Panc1 (cell line): ENCODE results near the gene AGBL4. TPM values are rescaled to one million over a fixed set of nuclear protein-coding genes. Genes with fewer than 3 reads are reported as not detected.

Experiments
- ATAC-seq: fragments of 200-7000 bp; cut with Tn5 transposase; 2 replicates; pipeline ENCODE4 v1.9.1; 2020; ENCODE audit warnings: mild to moderate bottlenecking, moderate library complexity
- BruUV-seq: library from RNA; stranded (reverse); fragments of 400-500 nt; replicated peaks from 2 replicates; lab custom pipeline; 2021; lab: Mats Ljungman, UMichigan
- CTCF ChIA-PET: fragments of 300-600 bp; sonication (Branson Sonifier 250); formaldehyde crosslinking; loops from one replicate; lab custom pipeline; 2022; ENCODE audit warnings: antibody characterized with exemption; lab: Charles Lee
- POLR2A ChIA-PET: fragments of 300-600 bp; sonication (Branson Sonifier 250); formaldehyde crosslinking; loops from one replicate; lab custom pipeline; 2022; ENCODE audit warnings: antibody characterized with exemption; lab: Charles Lee
- DNase-seq: peaks from one replicate; pipeline ENCODE4 v3.0.0-alpha.2; 2010; ENCODE audit warnings: low read depth, low spot score
- H3K27ac ChIP-seq: 2 replicates; pipeline ENCODE4 v1.5.1; 2011; ENCODE audit warnings: mild to moderate bottlenecking, low read length, inconsistent platforms
- H3K27me3 ChIP-seq: fragments of 200-500 bp; sonication (Bioruptor generic); 2 replicates; pipeline ENCODE4 v1.6.0; 2014; ENCODE audit warnings: low read length, inconsistent platforms; ENCODE audit not compliant: control insufficient read depth, insufficient read depth
- H3K36me3 ChIP-seq: fragments of 200-500 bp; sonication (Bioruptor generic); 2 replicates; pipeline ENCODE4 v1.5.1; 2014; ENCODE audit warnings: inconsistent platforms, mild to moderate bottlenecking, low read length, moderate library complexity; ENCODE audit not compliant: control insufficient read depth, insufficient read depth
- H3K4me1 ChIP-seq: 2 replicates; pipeline ENCODE4 v1.5.1; 2011; ENCODE audit warnings: inconsistent platforms, mild to moderate bottlenecking, low read length, moderate library complexity; ENCODE audit not compliant: control insufficient read depth, insufficient read depth
- H3K4me3 ChIP-seq, 2 experiments: 2 replicates each; pipeline ENCODE4 v1.5.1; 2011 to 2012; ENCODE audit warnings: low read depth in 2 of 2, low read length in 2 of 2, mild to moderate bottlenecking in 2 of 2, inconsistent platforms in 1 of 2, moderate library complexity in 1 of 2
- H3K9me3 ChIP-seq: fragments of 200-500 bp; sonication (Bioruptor generic); 2 replicates; pipeline ENCODE4 v1.5.1; 2014; ENCODE audit warnings: low read depth, mild to moderate bottlenecking, inconsistent platforms, low read length, moderate library complexity; ENCODE audit not compliant: control insufficient read depth, insufficient read depth
- CTCF ChIP-seq: fragments of 450-650 bp; IDR thresholded peaks from 2 replicates; pipeline ENCODE4 v1.5.1; 2017; ENCODE audit warnings: mild to moderate bottlenecking
- POLR2AphosphoS5 ChIP-seq: IDR thresholded peaks from 2 replicates; pipeline ENCODE4 v1.6.1; 2012; ENCODE audit warnings: mild to moderate bottlenecking, low read depth, low read length, moderate library complexity
- SIN3A ChIP-seq: IDR thresholded peaks from 2 replicates; pipeline ENCODE4 v1.6.1; 2012; ENCODE audit warnings: low read depth, mild to moderate bottlenecking, low read length, moderate library complexity, borderline replicate concordance; ENCODE audit not compliant: insufficient read depth
- TCF7L2 ChIP-seq: IDR thresholded peaks from 2 replicates; pipeline ENCODE4 v1.6.1; 2011; ENCODE audit warnings: mild to moderate bottlenecking, low read depth, low read length, inconsistent platforms
- in situ Hi-C: cut with HindIII; loops from 2 replicates; pipeline ENCODE4 v1.10.0; 2016; ENCODE audit warnings: low sequenced_read_pairs, low pct_unique_long_range_greater_than_20kb
- intact Hi-C: fragments of 100-400 bp; cut with micrococcal nuclease; formaldehyde crosslinking; loops from one replicate; pipeline ENCODE4 v1.10.0; 2022; ENCODE audit not compliant: unreplicated experiment
- total RNA-seq: library from RNA; stranded (reverse); gene quantifications from one replicate; pipeline ENCODE4 v1.2.1, GENCODE V29; 2021; ENCODE audit not compliant: unreplicated experiment
- TF ChIP-seq, protein P1 (sequence below), 2 experiments: IDR thresholded peaks; 2 replicates each; pipeline ENCODE4 v1.6.1; 2011 to 2012; ENCODE audit warnings: low read depth in 2 of 2, control low read depth in 1 of 2, low read length in 1 of 2, mild to moderate bottlenecking in 1 of 2, moderate library complexity in 1 of 2; ENCODE audit not compliant: insufficient read depth in 1 of 2

Gene AGBL4
- total RNA-seq, 1 experiment from 2014 or later = not detected

DNA sequence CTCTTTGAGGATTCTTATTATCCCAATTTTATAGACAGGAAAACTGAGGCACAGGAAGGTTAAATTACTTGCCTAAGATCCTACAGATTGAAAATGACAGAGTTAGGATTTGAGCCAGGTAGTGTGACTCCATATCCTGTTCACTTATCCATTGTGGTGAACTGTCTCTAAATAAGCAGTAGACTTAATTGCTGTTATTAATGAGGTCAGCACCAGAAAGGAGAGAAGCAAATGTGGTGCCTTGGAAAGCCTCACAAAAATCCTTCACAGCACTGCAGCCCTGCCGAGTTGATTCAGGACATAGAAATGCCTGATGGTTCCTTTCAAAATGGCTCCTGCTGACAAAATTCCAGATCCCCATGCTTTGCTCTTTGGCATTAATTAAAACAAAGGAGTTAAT lies 1053.8 kb downstream of the AGBL4 start:
- Histone ChIP-seq H3K36me3 (no peaks in the 10 kb centered on the region), H3K9me3 (no peaks in the 10 kb centered on the region), H3K27ac (no peak overlapping the region), H3K27me3 (no peaks in the 10 kb centered on the region), H3K4me1 (no peaks in the 10 kb centered on the region), H3K4me3 (no peak overlapping the region)
- BruUV-seq = no TSS peak
- no peak for ATAC-seq
- TF ChIP-seq SIN3A = no peak
- no peak for TF ChIP-seq CTCF
- TF ChIP-seq, protein P1, sequence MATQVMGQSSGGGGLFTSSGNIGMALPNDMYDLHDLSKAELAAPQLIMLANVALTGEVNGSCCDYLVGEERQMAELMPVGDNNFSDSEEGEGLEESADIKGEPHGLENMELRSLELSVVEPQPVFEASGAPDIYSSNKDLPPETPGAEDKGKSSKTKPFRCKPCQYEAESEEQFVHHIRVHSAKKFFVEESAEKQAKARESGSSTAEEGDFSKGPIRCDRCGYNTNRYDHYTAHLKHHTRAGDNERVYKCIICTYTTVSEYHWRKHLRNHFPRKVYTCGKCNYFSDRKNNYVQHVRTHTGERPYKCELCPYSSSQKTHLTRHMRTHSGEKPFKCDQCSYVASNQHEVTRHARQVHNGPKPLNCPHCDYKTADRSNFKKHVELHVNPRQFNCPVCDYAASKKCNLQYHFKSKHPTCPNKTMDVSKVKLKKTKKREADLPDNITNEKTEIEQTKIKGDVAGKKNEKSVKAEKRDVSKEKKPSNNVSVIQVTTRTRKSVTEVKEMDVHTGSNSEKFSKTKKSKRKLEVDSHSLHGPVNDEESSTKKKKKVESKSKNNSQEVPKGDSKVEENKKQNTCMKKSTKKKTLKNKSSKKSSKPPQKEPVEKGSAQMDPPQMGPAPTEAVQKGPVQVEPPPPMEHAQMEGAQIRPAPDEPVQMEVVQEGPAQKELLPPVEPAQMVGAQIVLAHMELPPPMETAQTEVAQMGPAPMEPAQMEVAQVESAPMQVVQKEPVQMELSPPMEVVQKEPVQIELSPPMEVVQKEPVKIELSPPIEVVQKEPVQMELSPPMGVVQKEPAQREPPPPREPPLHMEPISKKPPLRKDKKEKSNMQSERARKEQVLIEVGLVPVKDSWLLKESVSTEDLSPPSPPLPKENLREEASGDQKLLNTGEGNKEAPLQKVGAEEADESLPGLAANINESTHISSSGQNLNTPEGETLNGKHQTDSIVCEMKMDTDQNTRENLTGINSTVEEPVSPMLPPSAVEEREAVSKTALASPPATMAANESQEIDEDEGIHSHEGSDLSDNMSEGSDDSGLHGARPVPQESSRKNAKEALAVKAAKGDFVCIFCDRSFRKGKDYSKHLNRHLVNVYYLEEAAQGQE (IDR thresholded peaks at IDR 0.05; ENCODE audit: insufficient read depth in 1 of 2, low read depth in 2 of 2, low read length in 1 of 2) = no peak
- TF ChIP-seq POLR2AphosphoS5 = no peak
- TF ChIP-seq TCF7L2 = no peak
- ChIA-PET CTCF (no interaction called here), POLR2A (no interaction called here)
- DNase-seq = no peak
- intact Hi-C loops (no loop called here), in situ Hi-C loops (no loop called here)

DNA sequence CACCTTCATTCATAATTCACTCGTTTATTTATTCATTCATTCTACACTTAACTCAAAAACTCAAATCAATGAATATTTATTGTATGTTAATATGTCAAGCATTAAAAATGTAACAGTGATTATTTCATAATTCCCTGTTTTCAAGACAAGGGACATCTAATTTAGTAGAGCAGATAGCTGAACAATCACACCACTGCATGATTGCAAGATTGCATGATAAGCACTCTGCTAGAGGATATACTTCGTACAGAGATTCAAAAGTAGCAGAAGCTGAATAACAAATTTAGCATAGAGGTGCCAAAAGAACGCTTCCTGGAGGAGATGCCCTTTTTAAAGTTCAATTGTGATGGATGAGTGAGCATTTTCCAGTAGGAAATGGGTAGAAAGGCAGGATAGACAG lies 1056.4 kb downstream of the AGBL4 start:
- H3K4me3 ChIP-seq = no peak overlapping the region
- no peaks in the 10 kb centered on the region for H3K4me1 ChIP-seq
- no peak overlapping the region for H3K27ac ChIP-seq
- POLR2A ChIA-PET = no interaction called here
- in situ Hi-C loops (no loop called here), intact Hi-C loops (no loop called here)
- no peaks in the 10 kb centered on the region for H3K36me3 ChIP-seq
- ATAC-seq (no peak), DNase-seq (no peak)
- CTCF ChIA-PET = no interaction called here
- no peaks in the 10 kb centered on the region for H3K9me3 ChIP-seq
- H3K27me3 ChIP-seq = no peaks in the 10 kb centered on the region
- BruUV-seq = no TSS peak
- TF ChIP-seq POLR2AphosphoS5 = no peak
- no peak for TF ChIP-seq TCF7L2
- no peak for TF ChIP-seq SIN3A
- TF ChIP-seq, protein P1 (IDR thresholded peaks at IDR 0.05; ENCODE audit: insufficient read depth in 1 of 2, low read depth in 2 of 2, low read length in 1 of 2) = no peak
- TF ChIP-seq CTCF = no peak
